Ectodermal cell (in vitro differentiated cells): ENCODE data around the gene JARID2.

Experiments used
- H3K27ac ChIP-seq: 2 replicates; pipeline ENCODE4 v1.7.0; 2013; ENCODE audit warnings: mild to moderate bottlenecking, low read depth, low read length; ENCODE audit not compliant: insufficient read depth, poor library complexity, severe bottlenecking
- H3K27me3 ChIP-seq: 2 replicates; pipeline ENCODE4 v1.7.0; 2013; ENCODE audit warnings: mild to moderate bottlenecking, low read length; ENCODE audit not compliant: insufficient read depth, control insufficient read depth, poor library complexity, severe bottlenecking
- H3K36me3 ChIP-seq: one replicate; pipeline ENCODE4 v1.7.0; 2013; ENCODE audit warnings: low read length; ENCODE audit not compliant: control insufficient read depth, insufficient read depth
- H3K4me1 ChIP-seq: one replicate; pipeline ENCODE4 v1.7.0; 2013; ENCODE audit warnings: low read length; ENCODE audit not compliant: control insufficient read depth, insufficient read depth
- H3K4me3 ChIP-seq: 2 replicates; pipeline ENCODE4 v1.7.0; 2013; ENCODE audit warnings: low read depth, low read length, control low read depth; ENCODE audit not compliant: insufficient read depth
- H3K9me3 ChIP-seq: 2 replicates; pipeline ENCODE4 v1.7.0; 2013; ENCODE audit warnings: mild to moderate bottlenecking, low read length, moderate library complexity; ENCODE audit not compliant: control insufficient read depth
- WGBS, 2 experiments: methylation state at CpG; one replicate each; pipeline ENCODE4 v1.1.7; 2013; ENCODE audit warnings: missing lambda C conversion rate in 2 of 2; 5-methylcytosine and 5-hydroxymethylcytosine counted together

Gene JARID2

GRCh38 chr6:15528870-15529269 is 283.0 kb downstream of the JARID2 start:
- Histone ChIP-seq H3K27me3 (no peaks in the 10 kb centered on the region), H3K36me3 (peaks cover 6% of the 10 kb centered on the region), H3K9me3 (no peaks in the 10 kb centered on the region), H3K27ac (no peak overlapping the region), H3K4me3 (no peak overlapping the region), H3K4me1 (no peaks in the 10 kb centered on the region)
- 93 to 96% methylated on average over 9 of the region's 9 CpGs for WGBS, 2 experiments

DNA sequence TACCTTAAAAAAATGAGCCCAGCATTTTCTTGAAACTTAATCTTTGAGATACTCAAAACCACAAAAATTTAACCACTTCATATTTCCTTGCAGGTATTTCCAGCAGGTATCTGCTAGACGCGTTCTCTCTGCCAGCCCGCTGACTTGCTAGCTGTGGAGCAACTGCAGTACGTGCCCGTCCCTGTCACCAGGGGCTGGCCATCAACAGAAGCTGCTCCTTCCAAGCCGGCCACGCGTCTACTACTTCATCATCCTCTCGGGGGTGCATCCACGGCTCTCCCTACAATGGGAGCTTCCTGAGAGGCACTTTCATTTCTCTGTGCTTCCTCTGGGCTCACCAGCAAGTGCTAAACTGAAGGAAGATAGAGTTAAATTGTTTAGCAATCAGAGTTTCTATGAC is 284.5 kb downstream of the JARID2 start:
- Histone ChIP-seq H3K4me3 (no peak overlapping the region), H3K27me3 (no peaks in the 10 kb centered on the region), H3K36me3 (no peaks in the 10 kb centered on the region), H3K9me3 (no peaks in the 10 kb centered on the region), H3K4me1 (no peaks in the 10 kb centered on the region), H3K27ac (no peak overlapping the region)
- 88 to 93% methylated on average over 10 of the region's 10 CpGs for WGBS, 2 experiments

- H3K9me3 ChIP-seq, result no peaks in the 10 kb centered on the region
- H3K4me3 ChIP-seq, result no peak overlapping the region
- WGBS, 2 experiments, result 94 to 95% methylated on average over 7 of the region's 7 CpGs
- H3K36me3 ChIP-seq, result no peaks in the 10 kb centered on the region
- no peaks in the 10 kb centered on the region for H3K4me1 ChIP-seq
- H3K27ac ChIP-seq, result no peak overlapping the region
- no peaks in the 10 kb centered on the region for H3K27me3 ChIP-seq
Observed at GRCh38 chr6:15531973-15532372, 286.1 kb downstream of the JARID2 start.

DNA sequence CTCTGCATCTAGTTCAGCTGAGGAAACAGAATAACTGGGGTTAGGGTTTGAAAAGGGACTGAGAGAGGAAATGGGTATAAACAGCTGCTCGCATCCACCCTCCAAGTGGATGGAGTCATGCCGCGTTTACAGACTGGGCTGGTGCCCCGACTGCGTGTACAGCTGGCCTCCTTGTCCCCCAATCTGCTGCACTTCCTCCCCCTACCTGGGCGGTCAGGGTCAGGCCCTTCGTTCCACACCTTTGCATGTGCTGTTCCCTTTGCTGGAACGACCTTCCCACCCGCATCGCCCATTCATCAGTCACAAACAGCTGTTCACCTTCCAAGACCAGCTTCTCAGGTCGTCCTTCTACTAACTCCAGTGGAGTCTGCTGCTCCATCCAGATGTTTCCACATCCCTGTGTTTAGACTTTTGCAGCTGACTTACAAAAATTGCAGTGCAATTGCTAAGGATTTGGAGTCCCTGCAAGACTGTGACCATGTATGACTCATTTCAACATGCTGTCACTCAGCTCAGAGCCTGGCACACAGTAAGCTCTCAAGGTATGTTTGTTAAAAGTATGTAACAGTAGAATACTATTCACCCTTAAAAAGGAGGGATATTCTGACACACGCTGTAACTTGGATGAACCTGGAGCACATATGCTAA is 287.6 kb downstream of the JARID2 start:
- H3K27me3 ChIP-seq, result no peaks in the 10 kb centered on the region
- H3K4me3 ChIP-seq, result no peak overlapping the region
- no peaks in the 10 kb centered on the region for H3K36me3 ChIP-seq
- no peaks in the 10 kb centered on the region for H3K4me1 ChIP-seq
- H3K27ac ChIP-seq, result no peak overlapping the region
- 81 to 82% methylated on average over 12 of the region's 12 CpGs for WGBS, 2 experiments
- H3K9me3 ChIP-seq, result no peaks in the 10 kb centered on the region

DNA sequence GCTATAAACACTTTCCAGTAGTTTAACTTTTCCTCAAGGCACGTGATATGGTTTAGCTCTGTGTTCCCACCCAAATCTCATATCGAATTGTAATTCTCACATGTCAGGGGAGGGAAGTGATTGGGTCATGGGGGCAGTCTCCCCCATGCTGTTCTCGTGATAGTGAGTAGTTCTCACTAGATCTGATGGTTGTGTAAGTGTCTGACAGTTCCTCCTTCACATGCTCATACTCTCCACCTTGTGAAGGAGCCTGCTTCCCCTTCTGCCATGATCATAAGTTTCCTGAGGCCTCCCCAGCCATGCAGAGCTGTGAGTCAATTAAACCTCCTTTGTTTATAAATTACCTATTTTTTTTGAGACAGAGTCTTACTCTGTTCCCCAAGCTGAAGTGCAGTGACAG is 289.1 kb downstream of the JARID2 start:
- Histone ChIP-seq H3K9me3 (no peaks in the 10 kb centered on the region), H3K4me1 (no peaks in the 10 kb centered on the region), H3K27ac (no peak overlapping the region), H3K4me3 (no peak overlapping the region), H3K27me3 (no peaks in the 10 kb centered on the region), H3K36me3 (no peaks in the 10 kb centered on the region)
- whole genome bisulfite sequencing, 2 experiments, result 96 to 100% methylated on average over 3 of the region's 3 CpGs

GRCh38 chr6:15535495-15536197 is 289.8 kb downstream of the JARID2 start:
- H3K4me3 ChIP-seq, result no peak overlapping the region
- no peak overlapping the region for H3K27ac ChIP-seq
- no peaks in the 10 kb centered on the region for H3K4me1 ChIP-seq
- 91 to 95% methylated on average over 3 of the region's 3 CpGs for WGBS, 2 experiments
- H3K27me3 ChIP-seq, result no peaks in the 10 kb centered on the region
- no peaks in the 10 kb centered on the region for H3K9me3 ChIP-seq
- no peaks in the 10 kb centered on the region for H3K36me3 ChIP-seq

- Histone ChIP-seq H3K27ac (no peak overlapping the region), H3K4me1 (no peaks in the 10 kb centered on the region), H3K36me3 (no peaks in the 10 kb centered on the region), H3K9me3 (no peaks in the 10 kb centered on the region), H3K4me3 (no peak overlapping the region), H3K27me3 (no peaks in the 10 kb centered on the region)
- 82 to 85% methylated on average over 4 of the region's 4 CpGs for WGBS, 2 experiments
Observed at GRCh38 chr6:15536198-15536955, 290.5 kb downstream of the JARID2 start.

DNA sequence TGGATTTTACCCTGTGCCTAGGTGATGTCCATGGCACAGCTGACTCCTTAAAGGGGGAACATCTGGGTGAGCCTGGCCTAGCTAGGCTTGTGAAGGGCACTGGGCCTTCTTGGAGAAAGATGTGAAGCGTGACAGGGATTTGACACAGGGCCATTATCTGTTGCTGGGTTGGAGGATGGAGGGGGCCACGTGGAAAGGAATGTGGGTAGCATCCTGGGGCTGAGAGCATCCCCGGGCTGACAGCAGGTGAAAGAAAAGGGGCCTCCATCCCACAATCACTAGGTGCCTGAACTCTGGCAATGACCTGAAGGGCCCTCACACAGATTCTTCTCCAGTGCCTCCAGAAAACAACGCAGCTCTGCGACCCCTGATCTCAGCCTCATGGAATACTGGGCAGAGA is 292.2 kb downstream of the JARID2 start:
- H3K9me3 ChIP-seq, result no peaks in the 10 kb centered on the region
- no peaks in the 10 kb centered on the region for H3K27me3 ChIP-seq
- H3K4me1 ChIP-seq, result no peaks in the 10 kb centered on the region
- no peak overlapping the region for H3K27ac ChIP-seq
- WGBS, 2 experiments, result 90 to 92% methylated on average over 5 of the region's 5 CpGs
- H3K4me3 ChIP-seq, result no peak overlapping the region
- H3K36me3 ChIP-seq, result no peaks in the 10 kb centered on the region

DNA sequence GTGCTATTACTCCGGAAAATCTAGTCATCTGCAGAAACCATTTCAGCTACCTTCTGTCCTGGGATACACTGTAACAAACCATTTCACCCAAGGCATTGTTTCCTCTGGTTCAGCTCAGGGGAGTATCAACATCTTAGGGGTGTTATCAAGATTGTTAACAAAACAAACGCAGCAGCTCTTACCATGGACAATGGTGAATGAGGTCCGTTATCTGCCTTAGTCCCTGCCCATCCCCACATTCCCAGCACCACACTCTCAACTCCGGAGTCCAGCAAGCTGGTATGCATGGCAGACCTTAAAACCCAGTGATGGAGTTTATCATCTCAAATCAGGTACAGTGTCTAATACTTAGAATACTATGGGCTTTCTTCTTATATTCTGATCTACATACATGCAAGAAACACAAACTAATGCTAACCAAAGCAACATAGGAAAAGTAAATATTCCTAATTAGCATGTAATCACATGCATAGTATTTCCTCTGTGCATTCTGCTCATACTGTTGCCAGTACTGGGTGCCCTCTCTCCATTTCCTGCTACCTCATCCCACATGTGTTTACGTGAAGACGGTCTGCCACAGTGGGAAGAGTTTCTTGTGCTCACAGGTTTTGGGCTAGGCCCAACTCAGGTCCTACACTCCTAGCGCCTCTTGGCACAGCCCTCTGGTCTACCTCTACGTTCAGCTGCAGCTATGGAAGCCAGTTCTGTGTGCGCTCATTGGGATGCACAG is 293.1 kb downstream of the JARID2 start:
- Histone ChIP-seq H3K27me3 (no peaks in the 10 kb centered on the region), H3K4me3 (no peak overlapping the region), H3K4me1 (no peaks in the 10 kb centered on the region), H3K27ac (no peak overlapping the region), H3K36me3 (no peaks in the 10 kb centered on the region), H3K9me3 (peaks cover under 1% of the 10 kb centered on the region)
- WGBS, 2 experiments, result 95% methylated on average over 9 of the region's 9 CpGs
